HepG2 (cell line): ENCODE data around the gene COPZ1. TPM values are rescaled to one million over a fixed set of nuclear protein-coding genes. Genes with fewer than 3 reads are reported as not detected.

Source experiments
- BATF2 ChIP-seq: sonication (generic); formaldehyde crosslinking; IDR thresholded peaks from 2 replicates; pipeline ENCODE4 v1.8.0; 2022; ENCODE audit warnings: mild to moderate bottlenecking, missing genetic modification reagents, moderate library complexity
- BCL6 ChIP-seq: IDR thresholded peaks from 2 replicates; pipeline ENCODE4 v1.6.1; 2016; ENCODE audit warnings: missing genetic modification reagents, missing compliant biosample characterization
- E2F5 ChIP-seq: sonication (generic); formaldehyde crosslinking; conservative IDR thresholded peaks from 2 replicates; pipeline ENCODE4 v1.4.0; 2020; ENCODE audit warnings: missing genetic modification reagents
- HBP1 ChIP-seq: IDR thresholded peaks from 2 replicates; pipeline ENCODE4 v1.6.1; 2016; ENCODE audit warnings: low read depth, control low read depth
- HOMEZ ChIP-seq: IDR thresholded peaks from 2 replicates; pipeline ENCODE4 v1.6.1; 2016; ENCODE audit warnings: low read depth
- HOXA3 ChIP-seq: sonication (generic); formaldehyde crosslinking; IDR thresholded peaks from 2 replicates; pipeline ENCODE4 v1.5.0; 2020; ENCODE audit warnings: missing genetic modification reagents
- MAF1 ChIP-seq: sonication (generic); formaldehyde crosslinking; IDR thresholded peaks from 2 replicates; pipeline ENCODE4 v1.5.0; 2020; ENCODE audit warnings: missing genetic modification reagents, borderline replicate concordance
- NFE2 ChIP-seq: sonication (generic); formaldehyde crosslinking; IDR thresholded peaks from 2 replicates; pipeline ENCODE4 v1.4.0; 2020; ENCODE audit warnings: missing genetic modification reagents
- NR2F2 ChIP-seq: IDR thresholded peaks from 2 replicates; pipeline ENCODE4 v1.6.1; 2012; ENCODE audit warnings: low read depth, inconsistent platforms, borderline replicate concordance
- RNF2 ChIP-seq: fragments of 450-650 bp; conservative IDR thresholded peaks from 2 replicates; pipeline ENCODE4 v1.6.1; 2016; ENCODE audit warnings: low read depth
- SNAI1 ChIP-seq: sonication (generic); formaldehyde crosslinking; IDR thresholded peaks from 2 replicates; pipeline ENCODE4 v1.5.0; 2020; ENCODE audit warnings: mild to moderate bottlenecking, missing genetic modification reagents, borderline replicate concordance
- SNRNP70 ChIP-seq: fragments of 200-400 bp; formaldehyde crosslinking; IDR thresholded peaks from 2 replicates; pipeline ENCODE4 v1.6.1; 2017; ENCODE audit warnings: mild to moderate bottlenecking, low read depth, low read length, moderate library complexity
- XRCC5 ChIP-seq: fragments of 200-400 bp; formaldehyde crosslinking; optimal IDR thresholded peaks from 2 replicates; pipeline ENCODE3; 2017; ENCODE audit warnings: mild to moderate bottlenecking, low read length
- ZBTB10 ChIP-seq: sonication (generic); formaldehyde crosslinking; IDR thresholded peaks from 2 replicates; pipeline ENCODE4 v1.4.0; 2020; ENCODE audit warnings: missing genetic modification reagents, borderline replicate concordance
- ZFP36L1 ChIP-seq: sonication (generic); formaldehyde crosslinking; IDR thresholded peaks from 2 replicates; pipeline ENCODE4 v1.8.0; 2022; ENCODE audit warnings: mild to moderate bottlenecking, missing genetic modification reagents, moderate library complexity
- ZNF234 ChIP-seq: sonication (generic); formaldehyde crosslinking; conservative IDR thresholded peaks from 2 replicates; pipeline ENCODE4 v1.5.1; 2020; ENCODE audit warnings: mild to moderate bottlenecking, missing genetic modification reagents
- ZNF619 ChIP-seq: sonication (generic); formaldehyde crosslinking; IDR thresholded peaks from 2 replicates; pipeline ENCODE4 v1.4.0; 2020; ENCODE audit warnings: mild to moderate bottlenecking, missing genetic modification reagents
- ZNF747 ChIP-seq: sonication (generic); formaldehyde crosslinking; IDR thresholded peaks from 2 replicates; pipeline ENCODE4 v1.8.1; 2023; ENCODE audit warnings: missing genetic modification reagents, mild to moderate bottlenecking, borderline replicate concordance
- ZNF749 ChIP-seq: sonication (generic); formaldehyde crosslinking; IDR thresholded peaks from 2 replicates; pipeline ENCODE4 v1.8.0; 2022; ENCODE audit warnings: mild to moderate bottlenecking, missing genetic modification reagents, moderate library complexity, borderline replicate concordance
- ZSCAN22 ChIP-seq: sonication (generic); formaldehyde crosslinking; IDR thresholded peaks from 2 replicates; pipeline ENCODE4 v1.4.0; 2020; ENCODE audit warnings: mild to moderate bottlenecking, missing genetic modification reagents
- ZSCAN5A ChIP-seq: sonication (generic); formaldehyde crosslinking; IDR thresholded peaks from 2 replicates; pipeline ENCODE4 v1.8.0; 2022; ENCODE audit warnings: mild to moderate bottlenecking, missing genetic modification reagents, borderline replicate concordance
- polyA plus RNA-seq, 8 experiments: library from polyadenylated mRNA; depleted of rRNA in 3 of 8; stranded (reverse) in 7 of 8; unstranded in 1 of 8; fragments of >200 nt; fragmentation: Illumina TruSeq in 4 of 8; extraction: Trizol in 4 of 8; gene quantifications; 2 replicates each; pipeline versions ENCODE4 v1.2.1 to v1.2.3, GENCODE V29; 2011 to 2016; ENCODE audit warnings: low read depth in 4 of 8, missing spikeins in 1 of 8, mixed read lengths in 1 of 8; ENCODE audit not compliant: insufficient read depth in 1 of 8
- total RNA-seq, 5 experiments: library from RNA; depleted of rRNA; stranded (reverse); fragments of >200 nt; fragmentation: Illumina TruSeq; extraction: Trizol; gene quantifications; 2 replicates each; pipeline ENCODE4 v1.2.3, GENCODE V29; 2016; ENCODE audit warnings: low read depth in 1 of 5

COPZ1 gene
- total and polyA plus RNA-seq, 2 of the 13 experiments (the other 11 are each of a cell fraction or from before 2014, with no cell fraction given), result 125 to 184 TPM

- TF ChIP-seq ZFP36L1 (no peak), HOXA3 (CRISPR knock-in tag) (peak; percentile 83), RNF2 (no peak), ZNF234 (CRISPR knock-in tag) (no peak), XRCC5 (peak; percentile 60), HOMEZ (CRISPR knock-in tag) (no peak; the same call in 1 of the 2 replicates), MAF1 (CRISPR knock-in tag) (no peak), BCL6 (no peak), E2F5 (no peak), BATF2 (CRISPR knock-in tag) (no peak), ZBTB10 (no peak), ZNF747 (CRISPR knock-in tag) (no peak), NFE2 (CRISPR knock-in tag) (no peak), ZSCAN22 (CRISPR knock-in tag) (no peak), ZSCAN5A (CRISPR knock-in tag) (no peak), NR2F2 (no peak), ZNF619 (CRISPR knock-in tag) (no peak), SNRNP70 (no peak), SNAI1 (CRISPR knock-in tag) (no peak), HBP1 (CRISPR knock-in tag) (no peak), ZNF749 (CRISPR knock-in tag) (no peak; the same call in 1 of the 2 replicates)
Measured at GRCh38 chr12:54324617-54325441, at the start of gene COPZ1 (continued).
